ENCODE measurements around the gene CTNNBL1.

- TF ChIP-seq CTCF (IDR thresholded peaks at IDR 0.05; ENCODE audit: extremely low read depth in 1 of 2, insufficient read depth in 1 of 2, low read depth in 1 of 2, low read length in 2 of 2) (no peak), POLR2A (IDR thresholded peaks at IDR 0.05; ENCODE audit: low read depth, low read length) (no peak), POLR2AphosphoS5 (IDR thresholded peaks at IDR 0.05; ENCODE audit: insufficient read depth, low read depth, low read length) (no peak), EZH2 (IDR thresholded peaks at IDR 0.05; ENCODE audit: borderline replicate concordance, low read depth, low read length, severe bottlenecking) (no peak), MYC (IDR thresholded peaks at IDR 0.05; ENCODE audit: low read depth, low read length) (no peak), FOS (IDR thresholded peaks at IDR 0.05; ENCODE audit: borderline replicate concordance, insufficient read depth, low read length) (no peak), JUN (IDR thresholded peaks at IDR 0.05; ENCODE audit: borderline replicate concordance, insufficient read depth, insufficient read length, low read depth) (no peak), MAX (IDR thresholded peaks at IDR 0.05; ENCODE audit: insufficient read depth, insufficient read length) (no peak), GATA2 (IDR thresholded peaks at IDR 0.05; ENCODE audit: insufficient read depth, insufficient read length, low read depth, low read length) (no peak)
Measured at GRCh38 chr20:37690626-37691369, 3.0 kb upstream of the CTNNBL1 start.
